HG02938 (cell line): ENCODE results near the gene TAPBPL.
"Not testable (repeated sequence)": the region's sequence is repeated elsewhere in the genome, so short reads cannot be mapped to it uniquely, and the experiment has no call there.

Experiments used
- ATAC-seq: cut with Tn5 transposase; IDR thresholded peaks from one replicate; pipeline ENCODE4 v1.9.1; 2021; ENCODE audit warnings: mild to moderate bottlenecking, moderate library complexity; ENCODE audit not compliant: unreplicated experiment

TAPBPL gene

GRCh38 chr12:6462234-6462995 lies 10.6 kb downstream of the TAPBPL start:
- no peak for ATAC-seq

DNA sequence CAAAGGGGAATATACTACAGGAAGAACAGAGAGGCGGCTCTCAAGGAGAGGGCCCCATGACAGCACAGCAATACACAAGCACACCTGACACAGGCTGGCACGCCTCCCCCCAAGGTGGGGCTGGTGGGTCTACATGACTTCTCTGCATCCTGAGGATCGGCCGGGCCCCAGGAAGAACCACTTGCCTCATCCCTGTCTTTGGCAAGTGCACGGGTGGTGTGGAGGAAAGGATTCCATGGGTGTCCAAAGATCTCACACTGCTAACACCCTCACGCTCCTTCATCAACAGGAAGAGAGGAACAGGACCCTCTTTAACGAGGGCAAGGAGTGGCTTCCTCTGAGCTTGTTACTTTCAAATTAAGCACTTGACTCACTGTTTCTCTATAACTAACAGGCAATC lies 11.4 kb downstream of the TAPBPL start:
- no peak for ATAC-seq

GRCh38 chr12:6463858-6464257 lies 12.0 kb downstream of the TAPBPL start:
- ATAC-seq = no peak

DNA sequence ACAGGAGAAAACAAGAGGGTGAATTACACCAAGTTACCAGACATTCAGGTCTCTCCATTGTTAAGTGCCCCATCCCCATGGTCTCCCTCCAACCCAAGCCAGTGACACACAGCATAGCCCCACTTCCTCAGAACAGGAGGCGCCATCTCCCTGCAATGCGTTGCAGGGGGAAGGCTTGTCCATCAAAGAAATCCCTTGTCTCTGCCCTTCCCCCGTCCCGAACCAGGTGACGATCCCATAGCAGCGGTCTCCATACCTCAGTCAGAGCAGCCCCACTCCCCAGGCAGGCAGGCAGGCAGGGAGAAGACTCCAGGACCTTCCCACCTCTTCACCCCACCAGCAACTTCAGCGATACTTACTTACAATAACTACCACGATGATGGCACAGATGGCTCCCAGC lies 12.7 kb downstream of the TAPBPL start:
- ATAC-seq = no peak

GRCh38 chr12:6465467-6466183 lies 13.8 kb downstream of the TAPBPL start:
- no peak for ATAC-seq

DNA sequence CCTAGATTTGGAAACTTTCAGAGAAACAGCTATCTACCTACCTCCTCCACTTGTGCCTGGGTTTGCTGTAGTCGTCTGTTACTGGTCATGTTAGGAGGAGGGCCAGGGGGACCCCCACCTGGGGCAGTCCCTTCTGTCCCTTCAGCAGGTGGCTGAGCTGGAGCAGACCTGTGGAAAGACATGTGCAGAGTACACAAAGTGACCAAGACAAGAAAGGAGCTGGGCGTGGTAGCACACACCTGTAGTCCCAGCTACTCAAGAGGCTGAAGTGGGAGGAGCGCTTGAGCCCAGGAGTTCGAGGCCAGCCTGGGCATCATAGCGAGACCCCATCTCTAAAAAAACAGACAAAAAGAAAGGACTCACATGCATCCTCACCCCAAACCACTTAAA lies 14.3 kb downstream of the TAPBPL start:
- no peak for ATAC-seq

GRCh38 chr12:6466751-6467150 lies 14.9 kb downstream of the TAPBPL start:
- not testable (repeated sequence) for ATAC-seq

DNA sequence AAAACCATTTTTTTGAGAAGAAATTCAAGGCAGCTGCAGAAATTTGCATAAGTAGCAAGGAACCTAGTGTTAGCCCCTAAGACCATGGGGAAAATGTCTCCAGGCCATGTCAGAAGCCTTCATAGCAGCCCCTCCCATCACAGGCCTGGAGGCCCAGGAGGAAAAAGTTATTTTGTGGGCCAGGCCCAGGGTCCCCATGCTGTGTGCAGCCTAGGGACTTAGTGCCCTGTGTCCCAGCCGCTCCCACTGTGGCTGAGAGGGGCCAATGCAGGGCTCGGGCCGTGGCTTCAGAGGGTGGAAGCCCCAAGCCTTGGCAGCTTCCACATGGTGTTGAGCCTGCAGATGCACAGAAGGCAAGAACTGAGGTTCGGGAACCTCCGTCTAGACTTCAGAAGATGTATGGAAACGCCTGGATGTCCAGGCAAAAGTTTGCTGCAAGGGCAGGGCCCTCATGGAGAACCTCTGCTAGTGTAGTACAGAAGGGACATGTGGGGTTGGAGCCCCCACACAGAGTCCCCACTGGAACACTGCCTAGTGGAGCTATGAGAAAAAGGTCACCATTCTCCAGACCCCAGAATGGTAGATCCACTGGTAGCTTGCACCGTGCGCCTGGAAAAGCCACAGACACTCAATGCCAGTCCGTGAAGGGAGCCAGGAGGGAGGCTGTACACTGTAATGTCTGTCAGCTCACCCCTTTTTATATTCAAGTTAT lies 15.9 kb downstream of the TAPBPL start:
- not testable (repeated sequence) for ATAC-seq

- no peak for ATAC-seq
Observed at GRCh38 chr12:6468283-6468575, 16.4 kb downstream of the TAPBPL start.

GRCh38 chr12:6469092-6469491 lies 17.2 kb downstream of the TAPBPL start:
- no peak for ATAC-seq

GRCh38 chr12:6469609-6470374 lies 17.9 kb downstream of the TAPBPL start:
- no peak for ATAC-seq

- ATAC-seq = peak; percentile 86
Observed at GRCh38 chr12:6470375-6471163, 18.7 kb downstream of the TAPBPL start, which contains the start of gene VAMP1. TSS of gene VAMP1 (minus strand) at chr12:6470677. CDS start at chr12:6470531, 146 bp downstream.

DNA sequence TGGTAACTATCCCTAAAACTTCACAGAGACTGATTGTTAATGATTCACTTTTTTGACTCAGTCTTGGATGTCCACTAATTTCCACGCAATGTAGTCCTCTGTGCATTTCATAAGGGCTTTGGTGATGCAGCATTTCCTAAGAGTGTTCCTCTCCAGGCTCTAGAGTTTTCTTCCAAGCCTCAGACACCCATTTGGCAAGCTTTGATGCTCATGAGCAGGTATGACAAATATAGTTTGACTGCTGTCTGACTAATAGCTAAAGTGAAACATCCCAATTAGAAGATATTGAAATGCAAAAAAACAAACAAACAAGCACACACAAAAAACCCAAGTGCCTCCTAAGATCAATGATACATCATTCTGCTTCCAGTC lies 20.1 kb downstream of the TAPBPL start:
- no peak for ATAC-seq

- no peak for ATAC-seq
Observed at GRCh38 chr12:6472491-6472890, 20.6 kb downstream of the TAPBPL start.

- not testable (repeated sequence) for ATAC-seq
Observed at GRCh38 chr12:6475233-6475975, 23.6 kb downstream of the TAPBPL start.

DNA sequence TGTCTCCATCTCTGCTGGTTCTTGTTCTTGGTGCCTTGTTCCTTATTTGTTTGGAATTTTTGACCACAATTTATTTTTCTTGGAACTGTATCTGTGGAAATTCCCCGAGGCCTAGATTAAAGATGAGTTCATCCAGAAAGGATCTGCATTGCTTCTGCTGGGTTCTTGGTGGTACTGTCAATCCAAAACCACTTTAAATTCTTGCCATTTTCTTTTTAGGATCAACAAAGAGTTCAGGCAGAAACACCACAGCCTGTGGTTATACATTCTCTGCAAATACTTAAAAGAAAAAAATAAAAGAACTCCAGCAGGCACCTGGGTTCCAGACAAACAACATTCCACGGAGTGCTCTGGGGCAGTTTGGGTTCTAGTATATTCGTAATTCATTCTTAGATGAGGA lies 24.6 kb downstream of the TAPBPL start:
- no peak for ATAC-seq

DNA sequence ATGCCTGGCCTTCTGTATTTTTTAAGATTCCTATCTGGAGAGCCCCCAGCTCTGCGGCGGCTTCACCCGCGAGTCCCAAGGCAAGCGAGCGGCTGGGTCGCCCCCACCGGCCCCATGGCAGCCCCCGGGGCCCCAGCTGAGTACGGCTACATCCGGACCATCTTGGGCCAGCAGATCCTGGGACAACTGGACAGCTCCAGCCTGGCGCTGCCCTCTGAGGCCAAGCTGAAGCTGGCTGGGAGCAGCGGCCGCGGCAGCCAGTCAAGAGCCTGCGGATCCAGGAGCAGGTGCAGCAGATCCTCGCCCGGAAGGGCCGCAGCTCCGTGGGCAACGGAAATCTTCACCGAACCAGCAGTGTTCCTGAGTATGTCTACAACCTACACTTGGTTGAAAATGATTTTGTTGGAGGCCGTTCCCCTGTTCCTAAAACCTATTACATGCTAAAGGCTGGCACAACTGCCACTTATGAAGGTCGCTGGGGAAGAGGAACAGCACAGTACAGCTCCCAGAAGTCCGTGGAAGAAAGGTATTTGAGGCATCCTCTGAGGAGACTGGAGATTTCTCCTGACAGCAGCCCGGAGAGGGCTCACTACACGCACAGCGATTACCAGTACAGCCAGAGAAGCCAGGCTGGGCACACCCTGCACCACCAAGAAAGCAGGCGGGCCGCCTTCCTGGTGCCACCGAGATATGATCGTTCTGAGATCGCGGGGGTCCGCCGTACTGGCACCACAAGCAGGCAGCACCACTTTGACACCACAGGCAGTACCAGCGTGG lies 25.9 kb downstream of the TAPBPL start:
- not testable (repeated sequence) for ATAC-seq

DNA sequence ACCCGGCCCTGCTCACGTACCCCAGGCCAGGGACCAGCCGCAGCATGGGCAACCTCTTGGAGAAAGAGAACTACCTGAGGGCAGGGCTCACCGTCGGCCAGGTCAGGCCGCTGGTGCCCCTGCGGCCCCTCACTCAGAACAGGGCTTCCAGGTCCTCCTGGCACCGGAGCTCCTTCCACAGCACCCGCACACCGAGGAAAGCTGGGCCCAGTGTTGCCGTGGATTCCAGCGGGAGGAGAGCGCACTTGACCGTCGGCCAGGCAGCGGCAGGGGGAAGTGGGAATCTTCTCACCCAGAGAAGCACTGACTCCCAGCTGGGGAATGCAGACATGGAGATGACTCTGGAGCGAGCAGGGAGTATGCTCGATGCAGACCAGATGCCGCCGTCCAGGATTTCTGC lies 26.6 kb downstream of the TAPBPL start:
- ATAC-seq = no peak

GRCh38 chr12:6488240-6488639 lies 36.4 kb downstream of the TAPBPL start:
- no peak for ATAC-seq
